GM21515 (cell line): ENCODE data around the gene KMT5B.
"Not testable (repeated sequence)": the region's sequence is repeated elsewhere in the genome, so short reads cannot be mapped to it uniquely, and the experiment has no call there.

Experiments
- ATAC-seq: cut with Tn5 transposase; IDR thresholded peaks from one replicate; pipeline ENCODE4 v1.9.1; 2021; ENCODE audit not compliant: unreplicated experiment

KMT5B gene

GRCh38 chr11:68213135-68213515 is at the start of gene KMT5B:
KMT5B (minus strand) TSS chr11:68213296; CDS start chr11:68190076, 23,220 bp downstream.
- ATAC-seq = no peak

GRCh38 chr11:68262544-68262827 is 49.4 kb upstream of the KMT5B start:
- ATAC-seq = no peak

GRCh38 chr11:68261749-68262543 is 48.9 kb upstream of the KMT5B start:
- ATAC-seq = no peak

- ATAC-seq = no peak
Observed at GRCh38 chr11:68261006-68261405, 47.9 kb upstream of the KMT5B start.

GRCh38 chr11:68260484-68260883 is 47.4 kb upstream of the KMT5B start:
- no peak for ATAC-seq

GRCh38 chr11:68259122-68259959 is 46.2 kb upstream of the KMT5B start:
- ATAC-seq = no peak

GRCh38 chr11:68258363-68258765 is 45.3 kb upstream of the KMT5B start:
- ATAC-seq = no peak

GRCh38 chr11:68257477-68258362 is 44.6 kb upstream of the KMT5B start:
- ATAC-seq = no peak

GRCh38 chr11:68256331-68256741 is 43.2 kb upstream of the KMT5B start:
- ATAC-seq = no peak

GRCh38 chr11:68255526-68255925 is 42.4 kb upstream of the KMT5B start:
- ATAC-seq = no peak

GRCh38 chr11:68254421-68254820 is 41.3 kb upstream of the KMT5B start:
- ATAC-seq = no peak

- no peak for ATAC-seq
Observed at GRCh38 chr11:68251765-68252164, 38.7 kb upstream of the KMT5B start.

- ATAC-seq = not testable (repeated sequence)
Observed at GRCh38 chr11:68244912-68245311, 31.8 kb upstream of the KMT5B start.

GRCh38 chr11:68243847-68244246 is 30.8 kb upstream of the KMT5B start:
- ATAC-seq = not testable (repeated sequence)

- no peak for ATAC-seq
Observed at GRCh38 chr11:68242616-68243015, 29.5 kb upstream of the KMT5B start.

GRCh38 chr11:68231621-68232020 is 18.5 kb upstream of the KMT5B start:
- ATAC-seq = no peak

- ATAC-seq = no peak
Observed at GRCh38 chr11:68229601-68230000, 16.5 kb upstream of the KMT5B start.

GRCh38 chr11:68226421-68226820 is 13.3 kb upstream of the KMT5B start:
- no peak for ATAC-seq

GRCh38 chr11:68224606-68225005 is 11.5 kb upstream of the KMT5B start:
- ATAC-seq = no peak

GRCh38 chr11:68223275-68223674 is 10.2 kb upstream of the KMT5B start:
- ATAC-seq = no peak

GRCh38 chr11:68221406-68221805 is 8.3 kb upstream of the KMT5B start:
- ATAC-seq = no peak
